ENCODE results near the gene PER2.

- TF ChIP-seq CTCF (IDR thresholded peaks at IDR 0.05; ENCODE audit: low read depth, low read length) (no peak), EZH2phosphoT487 (IDR thresholded peaks at IDR 0.05; ENCODE audit: low read depth) (no peak)
Observed at GRCh38 chr2:238226698-238227586, 61.5 kb downstream of the PER2 start.
